Spleen (tissue), 11 donors: ENCODE data around the gene ARHGEF7. TPM values are rescaled to one million over a fixed set of nuclear protein-coding genes. Genes with fewer than 3 reads are reported as not detected.
A peak's percentile ranks its signal among the peaks of the same experiment; 100 is the strongest.

Source experiments
- DNase-seq: peaks from one replicate; pipeline ENCODE4 v3.0.0-alpha.2; 2020
- H3K27ac ChIP-seq, 8 donors: fragments of 200-600 bp; sonication (generic) in 7 of 8; 1 replicate in 4 of 8; 2 replicates in 4 of 8; pipeline versions ENCODE4 v1.5.0 to v1.8.0; 2016 to 2021; ENCODE audit warnings: inconsistent platforms in 4 of 8, mild to moderate bottlenecking in 4 of 8, moderate library complexity in 1 of 8
- H3K27me3 ChIP-seq, 7 donors: fragments of 200-600 bp; sonication (generic) in 6 of 7; replicated peaks in 1 of 7; 1 replicate in 4 of 7; 2 replicates in 3 of 7; pipeline versions ENCODE4 v1.5.0 to v1.8.0; 2016 to 2021; ENCODE audit warnings: inconsistent platforms in 3 of 7, mild to moderate bottlenecking in 1 of 7
- H3K36me3 ChIP-seq, 6 donors: fragments of 200-600 bp; sonication (generic) in 5 of 6; 1 replicate in 4 of 6; 2 replicates in 2 of 6; pipeline versions ENCODE4 v1.5.0 to v1.8.0; 2016 to 2021; ENCODE audit warnings: inconsistent platforms in 2 of 6
- H3K4me1 ChIP-seq, 6 donors: fragments of 200-600 bp; sonication (generic) in 5 of 6; 1 replicate in 3 of 6; 2 replicates in 3 of 6; pipeline versions ENCODE4 v1.5.0 to v1.8.0; 2016 to 2021; ENCODE audit warnings: inconsistent platforms in 3 of 6
- H3K4me3 ChIP-seq, 8 donors: fragments of 200-600 bp; sonication (generic) in 7 of 8; 1 replicate in 4 of 8; 2 replicates in 4 of 8; pipeline versions ENCODE4 v1.5.0 to v1.8.0; 2016 to 2021; ENCODE audit warnings: inconsistent platforms in 4 of 8, mild to moderate bottlenecking in 4 of 8, moderate library complexity in 2 of 8
- H3K9me3 ChIP-seq, 8 donors: fragments of 200-600 bp; sonication (generic) in 7 of 8; 1 replicate in 4 of 8; 2 replicates in 4 of 8; pipeline versions ENCODE4 v1.5.0 to v1.8.0; 2016 to 2021; ENCODE audit warnings: inconsistent platforms in 4 of 8
- POLR2A ChIP-seq, 3 donors: fragments of 450-650 bp; IDR thresholded peaks; one replicate each; pipeline ENCODE4 v1.5.1; 2017; ENCODE audit warnings: antibody characterized with exemption in 3 of 3, mild to moderate bottlenecking in 1 of 3
- POLR2AphosphoS5 ChIP-seq, 3 donors: sonication (generic); formaldehyde crosslinking; IDR thresholded peaks; one replicate each; pipeline ENCODE4 v1.5.1; 2017; ENCODE audit warnings: antibody characterized with exemption in 3 of 3
- WGBS, 5 donors: extraction: QIAGEN DNeasy Blood & Tissue Kit in 3 of 5; methylation state at CpG; one replicate each; pipeline versions ENCODE4 v1.1.5 to v1.1.7; 2013 to 2018; 5-methylcytosine and 5-hydroxymethylcytosine counted together
- intact Hi-C: fragments of 100-400 bp; cut with DNase I; formaldehyde crosslinking; loops from one replicate; pipeline ENCODE4 v1.15.0; 2023; ENCODE audit warnings: low total_unique reads
- polyA plus RNA-seq, 3 donors: library from polyadenylated mRNA; stranded (reverse); fragments of 200-250 nt; gene quantifications; one replicate each; pipeline ENCODE4 v1.2.1, GENCODE V29; 2013
- total RNA-seq, 7 donors: library from RNA; depleted of rRNA in 3 of 7; stranded (reverse); fragments of >200 nt in 3 of 7; fragmentation: NEBNext Ultra II Directional in 4 of 7; extraction: Animal tissue kit (Norgen Biotek cat#: 25700) in 4 of 7; gene quantifications; one replicate each; pipeline versions ENCODE4 v1.1.0 to v1.2.1, GENCODE V29; 2016 to 2021
- TF ChIP-seq, protein P1 (sequence below), 11 experiments: fragments of 200-600 bp in 7 of 11; fragments of 450-650 bp in 4 of 11; sonication (generic) in 4 of 11; IDR thresholded peaks in 8 of 11; conservative IDR thresholded peaks in 3 of 11; 1 replicate in 7 of 11; 2 replicates in 4 of 11; pipeline versions ENCODE4 v1.4.0 to v1.8.0; 2016 to 2021; ENCODE audit warnings: antibody characterized with exemption in 11 of 11, inconsistent platforms in 4 of 11, mild to moderate bottlenecking in 1 of 11
- donor health status: healthy with polysubstance abuse.
- donor health status: DM: no; HTN: no; CAD: no; lungs with moderate emphysema.
- donor health status: DM: no; HTN: no; CAD: no.
- donor health status: Bipolar disorder and iron deficiency.
- donor health status: healthy.
- donor health status: DM: no; HTN: no; CAD: no.
- donor health status: DM: yes; HTN: yes; CAD: no.

The ARHGEF7 gene
- total and polyA plus RNA-seq, 10 donors, result 18.0 to 192 (median 114) TPM

DNA sequence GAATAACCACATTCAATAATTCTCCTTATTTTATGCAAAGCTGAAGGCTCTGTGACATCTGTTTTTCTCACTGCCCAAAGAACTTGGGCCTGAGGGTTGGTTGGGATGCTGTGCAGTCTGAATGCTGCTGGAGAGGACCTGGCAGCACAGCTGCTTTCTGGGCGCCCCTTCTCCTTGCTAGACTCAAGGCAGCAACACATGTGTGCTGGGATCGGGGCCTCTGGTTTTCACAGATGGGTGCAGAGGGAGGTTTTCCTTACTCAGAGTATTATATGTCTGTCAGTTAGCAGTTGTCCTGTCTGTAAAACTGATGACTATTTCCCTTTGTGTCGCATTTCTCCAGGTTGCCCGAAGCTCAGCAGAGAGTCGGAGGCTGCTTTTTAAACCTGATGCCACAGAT, 152.1 kb downstream of the ARHGEF7 start:
- Histone ChIP-seq H3K4me3 (no peak overlapping the region), H3K27ac (peak overlapping the region in 3 of 8 donors; percentile 66 to 79 (median 70)), H3K27me3 (no peaks in the 10 kb centered on the region), H3K4me1 (peaks cover 0 to 47% (median 22%) of the 10 kb centered on the region in 6 donors), H3K36me3 (peaks cover 0 to 99% (median 39%) of the 10 kb centered on the region in 6 donors), H3K9me3 (no peaks in the 10 kb centered on the region)
- no peak for DNase-seq
- intact Hi-C loops, result no loop called here
- 94 to 99% (median 96%) methylated on average over 5 of the region's 5 CpGs for whole genome bisulfite sequencing, 5 donors
- TF ChIP-seq POLR2A (IDR thresholded peaks at IDR 0.05) (no peak), POLR2AphosphoS5 (IDR thresholded peaks at IDR 0.05) (no peak)
- TF ChIP-seq, protein P1, sequence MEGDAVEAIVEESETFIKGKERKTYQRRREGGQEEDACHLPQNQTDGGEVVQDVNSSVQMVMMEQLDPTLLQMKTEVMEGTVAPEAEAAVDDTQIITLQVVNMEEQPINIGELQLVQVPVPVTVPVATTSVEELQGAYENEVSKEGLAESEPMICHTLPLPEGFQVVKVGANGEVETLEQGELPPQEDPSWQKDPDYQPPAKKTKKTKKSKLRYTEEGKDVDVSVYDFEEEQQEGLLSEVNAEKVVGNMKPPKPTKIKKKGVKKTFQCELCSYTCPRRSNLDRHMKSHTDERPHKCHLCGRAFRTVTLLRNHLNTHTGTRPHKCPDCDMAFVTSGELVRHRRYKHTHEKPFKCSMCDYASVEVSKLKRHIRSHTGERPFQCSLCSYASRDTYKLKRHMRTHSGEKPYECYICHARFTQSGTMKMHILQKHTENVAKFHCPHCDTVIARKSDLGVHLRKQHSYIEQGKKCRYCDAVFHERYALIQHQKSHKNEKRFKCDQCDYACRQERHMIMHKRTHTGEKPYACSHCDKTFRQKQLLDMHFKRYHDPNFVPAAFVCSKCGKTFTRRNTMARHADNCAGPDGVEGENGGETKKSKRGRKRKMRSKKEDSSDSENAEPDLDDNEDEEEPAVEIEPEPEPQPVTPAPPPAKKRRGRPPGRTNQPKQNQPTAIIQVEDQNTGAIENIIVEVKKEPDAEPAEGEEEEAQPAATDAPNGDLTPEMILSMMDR (IDR thresholded peaks at IDR 0.05 in 8 of 11, conservative IDR thresholded peaks at IDR 0.05 in 3 of 11), result no peak

DNA sequence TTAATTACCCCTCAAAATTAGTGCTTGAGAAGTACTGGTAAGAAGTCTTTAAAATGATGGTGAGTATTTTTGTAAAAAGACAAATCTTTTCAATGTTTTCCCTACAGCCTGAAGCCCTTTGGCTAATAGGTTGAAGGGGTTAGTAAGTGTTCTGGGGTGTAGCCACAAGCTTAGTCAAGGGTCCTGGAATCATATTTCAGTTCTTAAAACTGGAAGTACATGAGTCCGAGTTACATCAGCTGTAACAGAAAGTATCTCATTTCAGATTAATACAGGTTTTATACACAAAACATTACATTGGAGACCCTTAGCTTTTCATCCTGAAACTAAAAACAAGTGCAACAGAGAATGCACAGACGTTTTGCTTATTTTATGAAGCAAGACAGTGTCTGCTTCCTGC, 152.7 kb downstream of the ARHGEF7 start:
- TF ChIP-seq, protein P1 (IDR thresholded peaks at IDR 0.05 in 8 of 11, conservative IDR thresholded peaks at IDR 0.05 in 3 of 11), result no peak
- TF ChIP-seq POLR2AphosphoS5 (IDR thresholded peaks at IDR 0.05), result no peak
- TF ChIP-seq POLR2A (IDR thresholded peaks at IDR 0.05), result no peak

DNA sequence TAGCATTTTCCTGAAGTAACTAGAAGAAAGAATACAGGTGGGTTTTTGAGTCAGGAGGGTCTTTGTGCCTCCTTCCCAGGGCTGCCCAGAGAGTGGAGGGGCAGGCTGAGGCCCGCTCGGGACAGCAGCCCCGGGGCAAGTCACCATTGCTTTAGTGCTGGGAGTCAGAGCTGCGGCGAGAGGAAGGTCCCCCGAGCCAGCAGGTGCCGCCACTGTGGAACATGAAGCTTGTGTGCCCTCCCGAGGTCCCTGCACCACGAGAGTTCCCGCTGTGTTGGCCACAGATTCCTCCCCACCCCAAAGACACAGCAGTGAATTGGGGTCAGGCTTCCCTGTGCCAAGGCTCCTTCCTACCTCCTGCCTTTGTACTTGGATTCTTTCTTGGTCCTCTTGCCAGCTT, 154.4 kb downstream of the ARHGEF7 start:
- H3K4me1 ChIP-seq, result peaks cover 0 to 47% (median 22%) of the 10 kb centered on the region in 6 donors
- H3K27me3 ChIP-seq, result no peaks in the 10 kb centered on the region
- WGBS, 5 donors, result 87 to 93% (median 90%) methylated on average over 10 of the region's 10 CpGs
- H3K4me3 ChIP-seq, result no peak overlapping the region
- no peaks in the 10 kb centered on the region for H3K9me3 ChIP-seq
- H3K36me3 ChIP-seq, result peaks cover 0 to 99% (median 51%) of the 10 kb centered on the region in 6 donors
- H3K27ac ChIP-seq, result peak overlapping the region in 6 of 8 donors; percentile 27 to 79 (median 68)
- intact Hi-C loops, result no loop called here
- no peak for DNase-seq
- TF ChIP-seq, protein P1 (IDR thresholded peaks at IDR 0.05 in 8 of 11, conservative IDR thresholded peaks at IDR 0.05 in 3 of 11), result no peak
- TF ChIP-seq POLR2AphosphoS5 (IDR thresholded peaks at IDR 0.05), result peak in 1 of 3 donors; percentile 34

More for the DNA sequence above, 152.7 kb downstream of the ARHGEF7 start:
- Histone ChIP-seq H3K36me3 (peaks cover 0 to 99% (median 39%) of the 10 kb centered on the region in 6 donors), H3K9me3 (no peaks in the 10 kb centered on the region), H3K4me3 (no peak overlapping the region), H3K27me3 (no peaks in the 10 kb centered on the region), H3K27ac (peak overlapping the region in 5 of 8 donors; percentile 63 to 79 (median 70)), H3K4me1 (peaks cover 0 to 48% (median 22%) of the 10 kb centered on the region in 6 donors)
- intact Hi-C loops, result no loop called here
- no peak for DNase-seq
- 54 to 70% (median 60%) methylated on average over 2 of the region's 2 CpGs for WGBS, 5 donors

DNA sequence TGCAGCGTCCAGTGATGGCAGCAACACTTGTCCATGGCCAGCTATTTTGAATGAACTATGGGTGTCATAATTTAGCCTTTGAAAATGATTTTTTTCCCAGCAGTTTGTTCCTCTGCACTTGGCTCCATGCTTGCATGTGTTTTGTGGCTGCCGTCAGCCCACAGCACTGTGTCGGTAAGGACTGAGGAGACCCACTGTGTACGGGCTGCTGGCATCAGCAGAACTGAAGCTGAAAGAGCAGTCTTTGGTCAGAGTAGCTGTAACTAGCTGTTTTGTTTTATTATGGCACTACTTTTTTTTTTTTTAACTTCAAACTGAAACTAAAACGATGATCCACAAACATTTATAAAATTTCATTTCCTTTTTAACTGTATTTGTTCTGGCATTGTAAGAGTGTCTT, 155.0 kb downstream of the ARHGEF7 start:
- WGBS, 5 donors, result 47 to 73% (median 60%) methylated on average over 5 of the region's 5 CpGs

More for the DNA sequence above, 155.0 kb downstream of the ARHGEF7 start:
- Histone ChIP-seq H3K27ac (peak overlapping the region in 7 of 8 donors; percentile 19 to 79 (median 66)), H3K4me3 (no peak overlapping the region), H3K9me3 (no peaks in the 10 kb centered on the region), H3K27me3 (no peaks in the 10 kb centered on the region), H3K4me1 (peaks cover 0 to 45% (median 22%) of the 10 kb centered on the region in 6 donors), H3K36me3 (peaks cover 0 to 100% (median 55%) of the 10 kb centered on the region in 6 donors)
- intact Hi-C loops, result no loop called here
- DNase-seq, result no peak
- TF ChIP-seq POLR2AphosphoS5 (IDR thresholded peaks at IDR 0.05) (no peak), POLR2A (IDR thresholded peaks at IDR 0.05) (no peak)
- TF ChIP-seq, protein P1 (IDR thresholded peaks at IDR 0.05 in 8 of 11, conservative IDR thresholded peaks at IDR 0.05 in 3 of 11), result no peak
